Thyroid gland (tissue), 4 donors: ENCODE results near the gene GRM8.

ENCODE experiments used
- CTCF ChIP-seq, 6 experiments: fragments of 200-600 bp in 3 of 6; fragments of 450-650 bp in 3 of 6; sonication (generic) in 3 of 6; IDR thresholded peaks; one replicate each; pipeline ENCODE4 v1.5.1; 2016 to 2019; ENCODE audit warnings: antibody characterized with exemption in 6 of 6, mild to moderate bottlenecking in 2 of 6, inconsistent platforms in 1 of 6, moderate library complexity in 1 of 6
- POLR2A ChIP-seq, 2 donors: fragments of 450-650 bp; IDR thresholded peaks; one replicate each; pipeline ENCODE4 v1.6.1; 2017; ENCODE audit warnings: antibody characterized with exemption in 2 of 2, mild to moderate bottlenecking in 2 of 2, moderate library complexity in 1 of 2

GRCh38 chr7:126840869-126841268 is 411.9 kb downstream of the GRM8 start:
- TF ChIP-seq CTCF (IDR thresholded peaks at IDR 0.05) (no peak), POLR2A (IDR thresholded peaks at IDR 0.05) (no peak)
